OCI-LY3 (cell line): ENCODE measurements around the gene SDHAF2.

Source experiments
- H2AFZ ChIP-seq: fragments of 200-600, 300-600 bp; shearing (Covaris generic); 2 replicates; pipeline ENCODE4 v1.6.0; 2014; ENCODE audit warnings: antibody characterized with exemption, low read depth, low read length
- H3K27ac ChIP-seq: fragments of 200-600, 300-600 bp; sonication (generic); 2 replicates; pipeline ENCODE4 v1.5.1; 2014; ENCODE audit warnings: mild to moderate bottlenecking, low read length, moderate library complexity, mixed read lengths
- H3K27me3 ChIP-seq: fragments of 200-600, 300-600 bp; sonication (generic); 2 replicates; pipeline ENCODE4 v1.6.1; 2014; ENCODE audit warnings: low read depth, low read length, mixed read lengths
- H3K36me3 ChIP-seq: fragments of 200-600, 300-600 bp; sonication (generic); replicated peaks from 2 replicates; pipeline ENCODE3; 2014; ENCODE audit warnings: low read depth, low read length, mixed read lengths
- H3K4me1 ChIP-seq: fragments of 300-600, 200-600 bp; sonication (generic); 2 replicates; pipeline ENCODE4 v1.6.1; 2014; ENCODE audit warnings: low read length, mixed read lengths
- H3K4me2 ChIP-seq: fragments of 200-600, 300-600 bp; sonication (generic); 2 replicates; pipeline ENCODE4 v1.6.1; 2014; ENCODE audit warnings: low read length, mixed read lengths
- H3K4me3 ChIP-seq: fragments of 300-600, 200-600 bp; sonication (generic); 2 replicates; pipeline ENCODE4 v1.5.1; 2014; ENCODE audit warnings: antibody characterized with exemption, mild to moderate bottlenecking, low read length, moderate library complexity
- H3K79me2 ChIP-seq: fragments of 300-600, 200-600 bp; shearing (Covaris generic); 2 replicates; pipeline ENCODE4 v1.6.1; 2014; ENCODE audit warnings: mild to moderate bottlenecking, low read length, mixed read lengths
- H3K9ac ChIP-seq: fragments of 300-600, 200-600 bp; shearing (Covaris generic); 2 replicates; pipeline ENCODE4 v1.6.0; 2014; ENCODE audit warnings: mild to moderate bottlenecking, low read length, moderate library complexity
- H3K9me3 ChIP-seq: fragments of 200-600, 300-600 bp; shearing (Covaris generic); 2 replicates; pipeline ENCODE4 v1.6.1; 2014; ENCODE audit warnings: low read length, mixed read lengths; ENCODE audit not compliant: insufficient read depth
- H4K20me1 ChIP-seq: fragments of 200-600, 300-600 bp; sonication (generic); 2 replicates; pipeline ENCODE4 v1.6.1; 2016; ENCODE audit warnings: low read length, mixed read lengths; ENCODE audit not compliant: insufficient read depth
- EZH2phosphoT487 ChIP-seq: fragments of 200-600 bp; shearing (Covaris generic); IDR thresholded peaks from 2 replicates; pipeline ENCODE4 v1.6.1; 2018; ENCODE audit warnings: antibody characterized with exemption, mixed run types, low read depth
- TF ChIP-seq, protein P1 (sequence below): fragments of 200-600, 300-600 bp; sonication (generic); IDR thresholded peaks from 2 replicates; pipeline ENCODE4 v1.5.1; 2014; ENCODE audit warnings: antibody characterized with exemption, low read length, low read depth

The SDHAF2 gene

DNA sequence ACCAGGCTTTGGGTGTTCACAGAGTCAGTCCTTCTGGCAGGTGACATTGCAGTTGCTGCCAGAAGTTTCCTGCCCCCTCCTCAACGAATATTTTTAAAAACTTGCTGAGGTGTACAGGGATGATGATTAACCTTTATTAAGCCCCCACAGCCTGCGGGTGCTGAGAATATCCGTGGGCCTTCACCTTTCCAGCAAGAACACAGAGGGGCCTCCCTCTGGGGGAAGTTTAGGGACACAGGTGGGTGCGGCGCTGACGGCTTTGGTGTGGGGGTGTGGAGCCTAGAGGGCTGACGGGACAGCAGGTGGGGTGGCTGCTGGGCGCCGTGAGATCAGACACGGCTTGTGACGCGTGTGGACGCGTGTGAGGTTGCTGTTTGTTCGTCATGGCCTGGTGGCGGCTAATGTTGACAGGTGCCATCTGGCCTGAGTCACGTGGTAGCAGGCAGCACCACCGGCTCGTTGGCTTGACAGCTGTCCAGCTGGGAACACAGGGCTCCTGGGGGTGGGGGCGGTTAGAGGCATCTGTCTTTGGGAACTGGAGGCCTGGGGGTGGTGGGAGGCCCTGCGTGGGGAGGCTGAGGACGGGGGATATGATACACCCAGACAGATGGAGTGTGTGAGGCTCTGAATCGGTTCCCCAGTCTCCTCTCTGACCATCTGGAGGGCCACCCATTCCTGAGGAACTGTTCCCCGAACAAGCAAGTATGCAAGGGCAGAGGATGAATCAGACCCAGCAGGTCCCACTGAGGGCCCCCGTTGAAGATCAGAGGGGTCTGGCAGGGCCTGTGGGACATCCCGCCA is 66.1 kb downstream of the SDHAF2 start:
- Histone ChIP-seq H3K9me3 (no peaks in the 10 kb centered on the region), H3K4me3 (no peak overlapping the region), H3K4me2 (no peak overlapping the region), H4K20me1 (no peaks in the 10 kb centered on the region), H3K9ac (no peak overlapping the region), H3K27ac (no peak overlapping the region), H3K36me3 (peaks cover 10% of the 10 kb centered on the region), H3K4me1 (peaks cover 12% of the 10 kb centered on the region), H3K79me2 (peaks cover 11% of the 10 kb centered on the region), H2AFZ (no peak overlapping the region), H3K27me3 (no peaks in the 10 kb centered on the region)
- no peak for TF ChIP-seq EZH2phosphoT487
- TF ChIP-seq, protein P1, sequence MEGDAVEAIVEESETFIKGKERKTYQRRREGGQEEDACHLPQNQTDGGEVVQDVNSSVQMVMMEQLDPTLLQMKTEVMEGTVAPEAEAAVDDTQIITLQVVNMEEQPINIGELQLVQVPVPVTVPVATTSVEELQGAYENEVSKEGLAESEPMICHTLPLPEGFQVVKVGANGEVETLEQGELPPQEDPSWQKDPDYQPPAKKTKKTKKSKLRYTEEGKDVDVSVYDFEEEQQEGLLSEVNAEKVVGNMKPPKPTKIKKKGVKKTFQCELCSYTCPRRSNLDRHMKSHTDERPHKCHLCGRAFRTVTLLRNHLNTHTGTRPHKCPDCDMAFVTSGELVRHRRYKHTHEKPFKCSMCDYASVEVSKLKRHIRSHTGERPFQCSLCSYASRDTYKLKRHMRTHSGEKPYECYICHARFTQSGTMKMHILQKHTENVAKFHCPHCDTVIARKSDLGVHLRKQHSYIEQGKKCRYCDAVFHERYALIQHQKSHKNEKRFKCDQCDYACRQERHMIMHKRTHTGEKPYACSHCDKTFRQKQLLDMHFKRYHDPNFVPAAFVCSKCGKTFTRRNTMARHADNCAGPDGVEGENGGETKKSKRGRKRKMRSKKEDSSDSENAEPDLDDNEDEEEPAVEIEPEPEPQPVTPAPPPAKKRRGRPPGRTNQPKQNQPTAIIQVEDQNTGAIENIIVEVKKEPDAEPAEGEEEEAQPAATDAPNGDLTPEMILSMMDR: no peak
